Ishikawa (cell line): ENCODE data around the gene GALNT2.

Experiments used
- CEBPB ChIP-seq: IDR thresholded peaks from 2 replicates; pipeline ENCODE4 v1.6.1; 2012
- CREB1 ChIP-seq: IDR thresholded peaks from 2 replicates; pipeline ENCODE4 v1.6.1; 2012; ENCODE audit warnings: low read depth
- EGR1 ChIP-seq: IDR thresholded peaks from 2 replicates; pipeline ENCODE4 v1.6.1; 2012
- EP300 ChIP-seq: IDR thresholded peaks from 2 replicates; pipeline ENCODE4 v1.6.1; 2012; ENCODE audit warnings: borderline replicate concordance
- REST ChIP-seq: IDR thresholded peaks from 2 replicates; pipeline ENCODE4 v1.6.1; 2012; ENCODE audit warnings: low read depth, mild to moderate bottlenecking
- TEAD4 ChIP-seq: IDR thresholded peaks from 2 replicates; pipeline ENCODE4 v1.6.1; 2012
- YY1 ChIP-seq: IDR thresholded peaks from 2 replicates; pipeline ENCODE4 v1.6.1; 2012; ENCODE audit warnings: low read depth

- TF ChIP-seq TEAD4 (no peak), YY1 (no peak), CREB1 (no peak), REST (no peak), EP300 (no peak), CEBPB (no peak), EGR1 (no peak)
Measured at GRCh38 chr1:230076121-230076520, 9.1 kb downstream of the GALNT2 start.
